Measurements from ENCODE around the gene MRPL46.
"Not testable (repeated sequence)": the region's sequence is repeated elsewhere in the genome, so short reads cannot be mapped to it uniquely, and the experiment has no call there.

MRPL46 gene

DNA sequence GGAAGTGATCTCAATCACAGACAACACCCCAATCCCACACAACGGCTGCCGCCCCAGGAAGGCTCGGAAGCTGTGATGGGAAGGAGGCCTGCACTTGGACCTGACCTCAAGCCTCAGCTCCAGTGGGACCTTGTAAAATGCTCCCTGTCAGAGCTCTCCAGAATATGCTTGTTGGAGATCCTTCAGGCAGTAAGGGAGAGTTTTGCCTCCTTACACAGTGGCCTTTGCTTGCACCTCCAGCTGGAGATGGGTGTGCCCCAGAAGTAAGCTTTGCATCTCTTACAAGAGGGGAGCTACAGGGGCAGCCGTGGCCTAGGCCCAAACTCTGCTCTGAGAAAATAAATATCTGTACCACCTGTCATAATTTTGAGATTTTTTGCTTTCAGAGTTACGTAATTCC lies 10.7 kb upstream of the MRPL46 start:
- Histone ChIP-seq H3K9me3 (replicated peaks; ENCODE audit: low read length) (no peaks in the 10 kb centered on the region), H3K4me1 (ENCODE audit: control insufficient read depth, insufficient read depth, low read length) (no peaks in the 10 kb centered on the region), H3K4me2 (ENCODE audit: low read length) (no peak overlapping the region), H3K27me3 (ENCODE audit: control insufficient read depth, insufficient read depth, low read length) (no peaks in the 10 kb centered on the region), H3K9ac (ENCODE audit: low read depth, low read length) (no peak overlapping the region), H3K4me3 (ENCODE audit: low read length) (no peak overlapping the region), H3K36me3 (ENCODE audit: insufficient read depth, low read length) (peaks cover 45% of the 10 kb centered on the region)

DNA sequence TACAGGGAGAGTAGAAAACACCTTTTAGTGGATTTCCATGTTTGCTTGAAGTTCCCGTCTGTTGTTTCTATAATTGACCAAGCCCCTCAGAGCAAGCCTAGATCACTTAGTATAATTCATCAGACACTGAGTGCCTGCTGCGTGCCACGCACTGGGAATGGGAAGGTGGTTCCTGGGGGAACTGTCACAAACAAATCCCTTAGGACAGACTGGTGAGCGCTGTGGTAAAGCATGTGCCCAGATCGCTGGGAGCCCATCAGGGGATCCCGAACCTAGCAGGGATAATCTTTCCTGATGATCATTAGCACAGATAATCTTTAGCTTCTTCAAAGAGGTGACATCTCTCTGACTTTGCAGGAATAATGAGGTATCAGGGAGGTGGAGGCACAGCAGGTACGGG lies 9.9 kb upstream of the MRPL46 start:
- H3K4me3 ChIP-seq (ENCODE audit: low read length) = no peak overlapping the region
- H3K4me2 ChIP-seq (ENCODE audit: low read length) = no peak overlapping the region
- H3K4me1 ChIP-seq (ENCODE audit: control insufficient read depth, insufficient read depth, low read length) = no peaks in the 10 kb centered on the region
- peaks cover 45% of the 10 kb centered on the region for H3K36me3 ChIP-seq (ENCODE audit: insufficient read depth, low read length)
- H3K9me3 ChIP-seq (replicated peaks; ENCODE audit: low read length) = no peaks in the 10 kb centered on the region
- no peaks in the 10 kb centered on the region for H3K27me3 ChIP-seq (ENCODE audit: control insufficient read depth, insufficient read depth, low read length)
- no peak overlapping the region for H3K9ac ChIP-seq (ENCODE audit: low read depth, low read length)

DNA sequence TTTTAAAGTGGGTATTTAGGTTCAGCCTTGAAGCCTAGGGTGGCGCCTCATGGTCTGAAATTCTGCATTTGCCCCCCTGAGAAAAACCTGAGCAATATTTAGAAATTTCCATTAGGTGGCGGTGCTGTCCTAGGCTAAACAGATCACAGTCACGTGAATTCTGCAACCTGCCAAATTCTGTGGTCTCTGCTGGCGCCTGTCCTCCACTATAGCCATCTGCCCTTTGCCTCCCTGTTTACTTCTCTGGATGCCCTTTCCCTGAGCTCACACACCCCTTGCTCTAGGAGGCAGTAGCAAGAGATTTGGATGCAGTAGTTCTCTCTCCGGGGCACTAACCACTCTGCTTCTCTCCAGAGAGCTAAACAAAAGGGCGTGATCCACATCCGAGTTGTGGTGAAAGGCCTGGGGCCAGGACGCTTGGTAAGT lies 9.5 kb upstream of the MRPL46 start:
- no peak overlapping the region for H3K4me2 ChIP-seq (ENCODE audit: low read length)
- peaks cover 45% of the 10 kb centered on the region for H3K36me3 ChIP-seq (ENCODE audit: insufficient read depth, low read length)
- no peak overlapping the region for H3K9ac ChIP-seq (ENCODE audit: low read depth, low read length)
- no peaks in the 10 kb centered on the region for H3K9me3 ChIP-seq (replicated peaks; ENCODE audit: low read length)
- no peaks in the 10 kb centered on the region for H3K4me1 ChIP-seq (ENCODE audit: control insufficient read depth, insufficient read depth, low read length)
- no peak overlapping the region for H3K4me3 ChIP-seq (ENCODE audit: low read length)
- H3K27me3 ChIP-seq (ENCODE audit: control insufficient read depth, insufficient read depth, low read length) = no peaks in the 10 kb centered on the region

DNA sequence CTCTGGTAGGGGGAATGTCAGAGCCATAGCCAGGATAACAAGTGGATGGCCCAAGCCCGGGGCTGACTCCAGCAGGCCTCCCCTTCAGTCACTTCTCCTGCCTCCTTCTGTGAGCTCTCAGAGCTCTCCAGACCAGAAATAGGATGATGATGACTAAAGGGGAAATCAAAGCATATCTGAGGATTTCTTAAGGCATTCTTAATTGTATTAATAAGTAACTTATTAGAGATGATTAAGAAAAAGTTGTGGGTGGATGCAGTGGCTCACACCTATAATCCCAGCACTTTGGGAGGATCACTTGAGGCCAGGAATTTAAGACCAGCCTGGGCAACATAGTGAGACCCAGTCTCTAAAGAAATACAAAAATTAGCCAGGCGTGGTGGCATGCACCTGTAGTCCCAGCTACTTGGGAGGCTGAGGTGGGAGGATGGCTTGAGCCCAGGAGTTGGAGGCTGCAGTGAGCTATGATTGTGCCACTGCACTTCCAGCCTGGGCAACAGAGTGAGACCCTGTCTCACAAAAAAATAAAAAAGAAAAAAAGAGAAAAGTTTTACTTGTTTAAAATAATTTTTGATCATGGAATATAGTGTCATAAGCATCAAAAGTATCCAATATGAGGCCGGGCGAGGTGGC lies 6.6 kb upstream of the MRPL46 start:
- peaks cover 45% of the 10 kb centered on the region for H3K36me3 ChIP-seq (ENCODE audit: insufficient read depth, low read length)

DNA sequence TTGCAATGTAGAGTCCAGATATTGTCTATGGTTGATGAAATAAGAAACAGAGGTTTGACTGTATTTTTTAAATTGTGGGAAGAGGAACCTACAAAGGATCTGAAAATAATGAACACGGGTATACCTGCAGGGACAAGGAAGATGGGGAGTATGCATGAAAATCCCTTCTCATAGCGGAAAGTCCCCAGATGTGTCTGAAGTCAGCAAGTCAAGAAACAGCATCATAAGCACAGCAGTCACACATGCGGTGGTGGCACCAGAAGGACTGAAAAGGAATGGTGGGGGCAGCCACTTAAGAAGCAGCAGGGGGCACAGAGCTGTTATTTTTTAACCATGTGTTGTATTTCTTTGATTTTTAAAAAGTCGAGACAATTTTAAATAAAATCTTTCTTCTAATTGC lies 5.0 kb upstream of the MRPL46 start:
- Histone ChIP-seq H3K9ac (ENCODE audit: low read depth, low read length) (no peak overlapping the region), H3K4me3 (ENCODE audit: low read length) (no peak overlapping the region), H3K36me3 (ENCODE audit: insufficient read depth, low read length) (peaks cover 32% of the 10 kb centered on the region)

More for the DNA sequence above, 6.6 kb upstream of the MRPL46 start:
- not testable (repeated sequence) for H3K4me3 ChIP-seq (ENCODE audit: low read length); H3K27me3 ChIP-seq (ENCODE audit: control insufficient read depth, insufficient read depth, low read length); H3K4me2 ChIP-seq (ENCODE audit: low read length); H3K9me3 ChIP-seq (replicated peaks; ENCODE audit: low read length); H3K4me1 ChIP-seq (ENCODE audit: control insufficient read depth, insufficient read depth, low read length); H3K9ac ChIP-seq (ENCODE audit: low read depth, low read length)

DNA sequence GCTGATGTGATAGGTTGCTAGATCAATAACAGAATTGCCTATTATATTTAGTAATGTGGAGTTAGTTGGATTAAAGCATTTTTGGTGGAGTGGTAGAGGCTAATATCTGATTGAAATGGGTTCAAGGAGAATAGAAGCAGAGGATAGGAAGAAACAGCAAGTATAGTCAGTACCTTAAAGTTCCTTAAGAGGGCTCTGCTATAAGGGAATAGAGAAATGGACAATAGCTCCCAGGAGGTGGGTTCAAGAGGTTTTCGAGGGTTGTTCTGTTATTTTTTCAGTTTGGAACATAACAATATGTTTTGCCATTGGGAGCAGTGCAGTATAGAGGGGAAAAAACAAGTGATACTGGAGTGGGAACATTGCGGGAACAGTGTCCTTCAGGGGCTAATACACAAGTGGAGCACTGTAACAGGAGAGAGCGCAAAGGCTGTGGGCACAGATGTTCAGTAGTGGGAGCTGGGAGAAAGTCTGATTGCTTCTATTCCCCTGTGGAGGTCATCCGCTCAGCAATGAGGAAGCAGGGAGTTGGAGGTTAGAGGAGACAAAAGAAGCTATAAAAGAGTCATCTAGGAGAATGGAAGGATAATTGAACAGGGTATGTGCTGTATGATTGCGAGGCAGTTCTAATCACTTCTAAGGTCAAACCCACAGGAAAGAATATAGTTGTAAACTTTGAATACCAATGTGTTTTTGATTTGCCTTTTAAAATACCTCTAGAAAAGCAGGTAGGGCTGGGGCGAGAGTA lies 3.6 kb upstream of the MRPL46 start:
- Histone ChIP-seq H3K4me3 (ENCODE audit: low read length) (no peak overlapping the region), H3K36me3 (ENCODE audit: insufficient read depth, low read length) (peaks cover 20% of the 10 kb centered on the region), H3K27me3 (ENCODE audit: control insufficient read depth, insufficient read depth, low read length) (no peaks in the 10 kb centered on the region), H3K4me2 (ENCODE audit: low read length) (no peak overlapping the region), H3K9me3 (replicated peaks; ENCODE audit: low read length) (no peaks in the 10 kb centered on the region), H3K4me1 (ENCODE audit: control insufficient read depth, insufficient read depth, low read length) (peaks cover 12% of the 10 kb centered on the region), H3K9ac (ENCODE audit: low read depth, low read length) (no peak overlapping the region)

More for the DNA sequence above, 5.0 kb upstream of the MRPL46 start:
- Histone ChIP-seq H3K27me3 (ENCODE audit: control insufficient read depth, insufficient read depth, low read length) (no peaks in the 10 kb centered on the region), H3K4me2 (ENCODE audit: low read length) (no peak overlapping the region), H3K9me3 (replicated peaks; ENCODE audit: low read length) (no peaks in the 10 kb centered on the region), H3K4me1 (ENCODE audit: control insufficient read depth, insufficient read depth, low read length) (peaks cover 4% of the 10 kb centered on the region)

DNA sequence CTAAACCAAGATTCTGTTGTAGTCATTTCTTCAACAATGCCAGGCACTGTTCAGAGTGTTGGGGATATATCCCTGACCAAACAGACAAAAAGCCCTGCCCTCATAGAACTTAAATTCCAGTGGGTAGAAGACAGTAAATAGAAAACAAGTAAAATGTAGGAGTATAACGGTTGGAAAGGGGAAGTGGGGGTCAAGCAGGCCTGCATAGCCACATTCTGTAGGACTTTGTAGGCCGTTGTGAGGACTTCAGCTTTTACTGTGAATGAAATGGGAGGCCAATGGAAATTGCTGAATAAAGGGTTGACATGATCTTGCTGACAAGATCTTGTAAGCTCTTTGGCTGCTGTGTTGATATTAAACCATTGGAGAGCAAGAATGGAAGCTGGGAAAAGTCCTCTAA lies 2.1 kb upstream of the MRPL46 start:
- no peaks in the 10 kb centered on the region for H3K27me3 ChIP-seq (ENCODE audit: control insufficient read depth, insufficient read depth, low read length)
- peaks cover 13% of the 10 kb centered on the region for H3K36me3 ChIP-seq (ENCODE audit: insufficient read depth, low read length)
- peaks cover 19% of the 10 kb centered on the region for H3K4me1 ChIP-seq (ENCODE audit: control insufficient read depth, insufficient read depth, low read length)
- H3K9me3 ChIP-seq (replicated peaks; ENCODE audit: low read length) = no peaks in the 10 kb centered on the region
- H3K4me3 ChIP-seq (ENCODE audit: low read length) = no peak overlapping the region
- no peak overlapping the region for H3K9ac ChIP-seq (ENCODE audit: low read depth, low read length)
- no peak overlapping the region for H3K4me2 ChIP-seq (ENCODE audit: low read length)

DNA sequence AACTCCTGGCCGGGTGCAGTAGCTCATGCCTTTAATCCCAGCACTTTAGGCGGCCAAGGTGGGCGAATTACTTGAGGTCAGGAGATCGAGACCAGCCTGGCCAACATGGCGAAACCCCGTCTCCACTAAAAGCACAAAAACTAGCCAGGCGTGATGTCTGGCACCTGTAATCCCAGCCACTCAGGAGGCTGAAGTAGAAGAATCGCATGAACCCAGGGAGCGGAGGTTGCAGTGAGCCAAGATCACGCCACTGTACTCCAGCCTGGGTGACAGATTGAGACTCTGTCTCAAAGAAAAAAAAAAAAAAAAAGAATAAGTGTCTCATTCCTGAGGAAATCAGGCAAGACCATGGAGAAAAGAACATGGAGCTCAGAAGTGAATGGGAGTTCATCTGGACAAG lies 1.5 kb upstream of the MRPL46 start:
- Histone ChIP-seq H3K4me1 (ENCODE audit: control insufficient read depth, insufficient read depth, low read length) (peaks cover 19% of the 10 kb centered on the region), H3K9ac (ENCODE audit: low read depth, low read length) (peak overlapping the region; percentile 93), H3K36me3 (ENCODE audit: insufficient read depth, low read length) (peaks cover 18% of the 10 kb centered on the region), H3K4me3 (ENCODE audit: low read length) (peak overlapping the region; percentile 89), H3K4me2 (ENCODE audit: low read length) (peak overlapping the region; percentile 84)
- not testable (repeated sequence) for H3K9me3 ChIP-seq (replicated peaks; ENCODE audit: low read length); H3K27me3 ChIP-seq (ENCODE audit: control insufficient read depth, insufficient read depth, low read length)

DNA sequence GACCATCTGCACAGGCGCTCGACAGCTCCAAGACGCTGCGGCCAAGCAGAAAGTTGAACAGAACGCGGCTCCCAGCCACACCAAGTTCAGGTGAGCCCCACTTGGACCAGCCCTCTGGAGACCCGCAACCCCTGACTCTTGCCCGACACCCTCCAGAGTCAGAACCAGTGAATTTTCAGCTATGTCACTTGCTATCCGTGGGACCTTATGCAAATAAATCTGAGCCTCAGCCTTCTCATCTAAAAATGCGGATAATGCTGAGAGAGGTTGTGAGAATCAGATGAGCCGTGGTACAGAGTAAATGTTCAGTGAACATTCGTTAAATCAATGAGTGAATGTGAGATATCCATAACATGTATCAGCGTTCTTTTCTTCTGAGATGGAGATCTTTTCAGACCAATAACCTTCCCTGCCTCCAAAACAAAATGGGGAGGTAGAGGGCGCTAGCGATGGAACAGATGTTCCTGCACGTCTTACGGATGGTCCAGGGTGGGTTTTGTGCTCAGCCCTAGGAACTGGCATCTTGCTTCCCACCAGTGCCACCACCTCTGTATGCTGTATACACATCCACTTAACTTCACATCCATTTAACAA lies 844 bp upstream of the MRPL46 start:
- Histone ChIP-seq H3K4me1 (ENCODE audit: control insufficient read depth, insufficient read depth, low read length) (peaks cover 19% of the 10 kb centered on the region), H3K36me3 (ENCODE audit: insufficient read depth, low read length) (peaks cover 19% of the 10 kb centered on the region), H3K4me3 (ENCODE audit: low read length) (peak overlapping the region; percentile 89), H3K27me3 (ENCODE audit: control insufficient read depth, insufficient read depth, low read length) (no peaks in the 10 kb centered on the region), H3K9me3 (replicated peaks; ENCODE audit: low read length) (no peaks in the 10 kb centered on the region), H3K4me2 (ENCODE audit: low read length) (peak overlapping the region; percentile 84), H3K9ac (ENCODE audit: low read depth, low read length) (peak overlapping the region; percentile 93)

DNA sequence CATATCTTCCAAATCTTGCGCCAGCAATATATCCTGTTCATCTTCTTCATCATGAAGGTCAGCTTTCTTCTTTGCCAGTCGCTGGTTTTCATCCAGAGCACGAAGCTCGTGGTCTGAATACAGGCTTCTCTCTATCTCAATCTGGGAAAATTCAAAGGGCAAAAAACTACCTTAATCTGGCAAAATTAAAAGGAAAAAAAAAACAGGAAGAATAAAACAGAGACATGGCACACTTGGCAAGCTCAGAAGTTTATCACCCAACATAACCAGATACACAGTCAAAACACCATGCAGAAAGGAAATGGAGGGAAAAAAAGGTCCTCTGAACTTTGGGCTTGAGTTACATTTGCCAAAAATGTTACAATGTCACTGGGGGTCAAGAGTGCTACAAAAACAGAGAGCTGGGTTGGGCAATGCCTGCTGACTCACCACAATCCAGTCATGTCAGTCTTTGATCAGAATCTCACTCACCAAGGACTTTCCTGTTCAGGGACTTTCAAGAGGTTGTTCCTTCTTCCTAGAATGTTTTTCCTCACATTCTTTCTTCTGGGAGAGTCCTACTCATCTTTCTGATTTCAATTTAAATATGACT lies 1.5 kb downstream of the MRPL46 start:
- Histone ChIP-seq H3K9me3 (replicated peaks; ENCODE audit: low read length) (no peaks in the 10 kb centered on the region), H3K36me3 (ENCODE audit: insufficient read depth, low read length) (peaks cover 35% of the 10 kb centered on the region), H3K4me1 (ENCODE audit: control insufficient read depth, insufficient read depth, low read length) (peaks cover 19% of the 10 kb centered on the region), H3K4me2 (ENCODE audit: low read length) (peak overlapping the region; percentile 84), H3K27me3 (ENCODE audit: control insufficient read depth, insufficient read depth, low read length) (no peaks in the 10 kb centered on the region), H3K9ac (ENCODE audit: low read depth, low read length) (peak overlapping the region; percentile 93), H3K4me3 (ENCODE audit: low read length) (peak overlapping the region; percentile 89)

DNA sequence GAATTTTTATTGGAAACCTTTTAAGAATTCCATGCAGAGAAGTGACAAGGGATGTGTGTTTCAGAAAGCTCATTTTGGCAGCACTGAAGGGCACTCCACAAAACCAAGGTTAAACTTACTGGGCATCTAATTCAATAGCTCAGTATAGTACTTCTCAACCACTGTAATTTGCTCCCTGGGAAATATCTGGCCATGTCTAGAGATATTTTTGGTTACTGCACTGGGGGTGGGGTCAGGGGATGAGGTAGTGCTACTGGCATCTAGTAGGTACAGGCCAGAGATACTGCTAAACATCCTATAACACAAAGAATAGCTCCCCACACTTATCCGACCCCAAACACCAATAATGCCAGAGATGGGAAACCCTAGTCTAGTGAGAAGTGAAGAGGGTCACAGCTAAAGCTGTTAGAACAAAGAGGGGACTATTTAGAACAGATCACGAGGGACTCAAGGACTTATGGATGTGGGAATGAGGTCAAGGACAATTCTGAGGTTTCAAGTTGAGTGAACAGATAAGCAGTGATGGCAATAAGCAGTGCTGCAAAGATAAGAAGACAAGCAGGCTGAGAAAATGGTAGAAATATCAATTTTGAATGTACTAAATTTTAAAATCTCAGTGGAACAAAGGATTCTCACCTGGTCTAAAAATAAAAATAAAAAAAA lies 3.2 kb downstream of the MRPL46 start:
- H3K27me3 ChIP-seq (ENCODE audit: control insufficient read depth, insufficient read depth, low read length) = no peaks in the 10 kb centered on the region
- H3K36me3 ChIP-seq (ENCODE audit: insufficient read depth, low read length) = peaks cover 42% of the 10 kb centered on the region
- no peak overlapping the region for H3K9ac ChIP-seq (ENCODE audit: low read depth, low read length)
- no peak overlapping the region for H3K4me3 ChIP-seq (ENCODE audit: low read length)
- H3K4me2 ChIP-seq (ENCODE audit: low read length) = no peak overlapping the region
- H3K9me3 ChIP-seq (replicated peaks; ENCODE audit: low read length) = no peaks in the 10 kb centered on the region
- H3K4me1 ChIP-seq (ENCODE audit: control insufficient read depth, insufficient read depth, low read length) = peaks cover 19% of the 10 kb centered on the region
